ENCODE measurements around the gene DEPP1. TPM values are rescaled to one million over a fixed set of nuclear protein-coding genes. Genes with fewer than 3 reads are reported as not detected.

Gene DEPP1
- polyA plus RNA-seq, 5 donors, result 16.0 to 66.4 (median 30.4) TPM

DNA sequence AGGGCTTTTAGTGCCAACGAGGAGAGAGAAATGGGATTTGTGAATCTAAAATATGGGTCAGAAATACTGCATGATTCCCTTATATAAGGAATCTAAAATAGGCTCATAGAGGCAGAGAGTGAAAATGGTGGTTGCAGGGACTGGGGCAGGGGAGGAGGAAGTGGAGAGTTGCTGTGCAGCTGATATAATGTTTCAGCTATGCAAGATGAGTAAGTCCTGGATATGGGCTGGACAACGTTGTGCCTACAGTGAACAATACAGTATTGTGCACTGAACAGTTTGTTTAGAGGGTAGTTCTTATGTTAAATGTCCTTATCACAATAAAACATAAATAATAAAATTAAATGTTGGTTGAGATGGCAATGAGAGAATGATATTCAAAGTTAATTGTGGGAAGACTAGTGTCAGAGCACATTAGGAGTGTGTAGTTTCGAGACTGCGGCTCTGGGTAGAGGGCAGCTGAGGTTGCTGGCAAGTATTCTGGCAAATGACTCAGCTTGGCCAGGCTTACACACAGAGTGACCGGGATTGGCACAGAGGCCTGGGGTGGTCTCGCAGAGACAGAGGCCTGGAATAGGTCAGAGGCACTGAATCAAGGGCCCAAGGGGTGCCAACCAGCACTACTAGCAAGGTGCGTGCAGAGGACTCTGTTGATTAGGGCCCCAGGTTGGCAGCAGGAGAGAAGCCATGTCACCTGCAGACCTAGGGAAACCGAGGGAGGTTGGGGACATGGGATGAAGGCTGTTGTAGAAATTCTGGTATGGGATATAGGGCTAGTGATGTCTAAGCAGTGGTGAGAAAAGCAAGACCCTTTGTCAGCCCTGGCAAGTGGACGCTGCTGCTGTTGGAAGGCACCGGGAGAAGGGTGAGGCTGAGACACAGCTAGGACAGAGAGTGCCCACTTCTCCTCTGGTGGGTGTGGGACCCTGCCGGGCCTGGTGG is 2.8 kb upstream of the DEPP1 start:
- DNase-seq, result no peak

DNA sequence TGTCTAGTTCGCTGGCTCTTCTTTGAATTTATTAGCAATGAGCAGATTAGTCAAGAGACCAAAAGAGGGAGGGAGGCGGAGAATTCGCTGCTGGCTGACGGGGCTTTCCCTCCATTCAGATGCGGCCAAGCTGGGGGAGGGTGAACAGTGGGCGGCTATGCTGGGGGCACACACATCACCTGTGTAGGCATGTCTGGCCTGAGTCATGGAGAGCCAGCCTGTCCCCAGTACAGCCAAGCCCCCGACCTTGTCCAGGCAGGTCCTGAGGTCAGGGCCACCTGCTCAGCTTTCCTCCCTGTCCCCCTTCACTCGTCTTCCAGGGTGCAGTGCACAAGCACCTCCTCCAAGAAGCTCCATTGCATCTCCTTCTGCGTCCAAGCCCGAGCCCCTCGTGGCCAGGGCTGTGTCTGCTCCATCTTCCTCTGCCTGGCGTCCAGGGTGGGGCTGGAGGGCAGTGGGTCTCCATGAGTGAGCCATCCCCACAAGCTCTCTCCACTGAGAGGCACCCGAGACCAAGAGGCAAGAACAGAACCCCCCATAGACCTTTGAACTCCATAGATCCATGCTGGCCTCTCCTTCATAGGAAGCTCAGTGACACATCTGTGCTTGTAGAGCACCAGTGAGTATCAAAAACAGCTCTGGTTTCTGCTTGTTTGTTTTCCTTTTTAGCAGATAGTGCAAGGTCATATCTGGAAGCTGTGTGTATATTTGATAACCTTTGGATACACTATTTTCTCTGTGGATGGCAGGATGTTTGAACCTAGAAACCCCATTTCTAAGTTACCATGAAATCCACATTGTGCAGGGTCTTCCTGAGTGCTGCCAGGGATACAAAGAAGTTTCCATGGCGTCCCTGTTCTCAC is 1.9 kb upstream of the DEPP1 start:
- no peak for DNase-seq

- DNase-seq, result no peak
Measured at GRCh38 chr10:44979281-44980191, 927 bp upstream of the DEPP1 start.

DNA sequence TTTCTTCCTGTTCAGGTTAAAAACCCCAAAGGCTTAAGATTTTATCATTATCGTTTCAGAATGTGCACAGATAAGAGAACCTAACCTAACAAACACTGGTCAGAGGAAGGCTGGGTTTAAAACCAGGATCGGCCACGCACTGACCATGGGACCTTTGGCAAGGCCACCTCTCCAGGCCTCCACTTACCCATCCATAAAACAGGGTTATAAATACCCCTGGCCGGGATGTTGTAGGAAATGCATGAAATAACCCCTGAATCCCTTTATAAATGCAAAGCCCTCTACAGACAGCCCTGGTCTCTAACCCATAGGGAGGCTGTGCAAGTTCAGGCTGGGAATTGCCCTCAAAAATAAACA is 418 bp downstream of the DEPP1 start:
- no peak for DNase-seq

GRCh38 chr10:44977287-44978212 is 1.1 kb downstream of the DEPP1 start:
- DNase-seq, result no peak

DNA sequence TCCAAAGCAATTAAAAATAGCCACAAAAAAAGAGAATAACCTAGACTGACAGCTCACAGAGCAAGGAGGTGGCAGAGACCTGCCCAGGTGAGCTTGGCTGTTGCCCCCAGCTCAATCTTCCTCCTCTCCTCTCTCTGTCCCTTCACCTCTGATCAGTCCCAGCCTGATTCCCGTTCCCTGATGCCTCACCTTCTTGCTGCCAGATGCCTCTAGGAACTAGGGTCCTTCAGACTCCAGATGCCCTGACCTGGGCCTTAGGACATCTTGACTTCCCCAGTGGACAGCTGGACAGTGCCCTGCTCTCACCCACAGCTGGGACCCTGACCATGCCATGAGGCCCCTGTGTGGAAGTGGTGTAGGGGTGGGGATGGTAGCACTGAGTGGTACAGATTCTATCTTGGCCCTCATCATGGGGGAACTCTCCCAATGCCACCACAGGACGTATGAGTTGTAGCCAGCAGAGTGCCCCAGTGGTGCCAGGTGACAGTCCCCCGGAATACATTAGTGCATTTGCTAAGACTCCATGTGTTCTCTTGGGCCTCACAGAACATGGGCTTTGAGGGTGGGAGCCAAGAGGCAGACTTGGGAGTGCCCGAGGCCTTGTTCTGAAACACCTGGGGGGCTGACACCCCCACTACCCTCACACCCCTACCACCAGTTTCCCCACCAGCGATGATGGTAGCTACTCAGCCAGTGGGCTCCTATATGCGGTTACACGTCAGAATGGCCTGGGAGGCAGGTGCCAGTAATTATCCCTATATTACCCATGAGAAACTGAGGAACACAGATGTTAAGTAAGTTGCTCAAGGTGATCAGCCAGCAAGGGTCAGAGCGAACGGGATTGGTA is 2.0 kb downstream of the DEPP1 start:
- no peak for DNase-seq

DNA sequence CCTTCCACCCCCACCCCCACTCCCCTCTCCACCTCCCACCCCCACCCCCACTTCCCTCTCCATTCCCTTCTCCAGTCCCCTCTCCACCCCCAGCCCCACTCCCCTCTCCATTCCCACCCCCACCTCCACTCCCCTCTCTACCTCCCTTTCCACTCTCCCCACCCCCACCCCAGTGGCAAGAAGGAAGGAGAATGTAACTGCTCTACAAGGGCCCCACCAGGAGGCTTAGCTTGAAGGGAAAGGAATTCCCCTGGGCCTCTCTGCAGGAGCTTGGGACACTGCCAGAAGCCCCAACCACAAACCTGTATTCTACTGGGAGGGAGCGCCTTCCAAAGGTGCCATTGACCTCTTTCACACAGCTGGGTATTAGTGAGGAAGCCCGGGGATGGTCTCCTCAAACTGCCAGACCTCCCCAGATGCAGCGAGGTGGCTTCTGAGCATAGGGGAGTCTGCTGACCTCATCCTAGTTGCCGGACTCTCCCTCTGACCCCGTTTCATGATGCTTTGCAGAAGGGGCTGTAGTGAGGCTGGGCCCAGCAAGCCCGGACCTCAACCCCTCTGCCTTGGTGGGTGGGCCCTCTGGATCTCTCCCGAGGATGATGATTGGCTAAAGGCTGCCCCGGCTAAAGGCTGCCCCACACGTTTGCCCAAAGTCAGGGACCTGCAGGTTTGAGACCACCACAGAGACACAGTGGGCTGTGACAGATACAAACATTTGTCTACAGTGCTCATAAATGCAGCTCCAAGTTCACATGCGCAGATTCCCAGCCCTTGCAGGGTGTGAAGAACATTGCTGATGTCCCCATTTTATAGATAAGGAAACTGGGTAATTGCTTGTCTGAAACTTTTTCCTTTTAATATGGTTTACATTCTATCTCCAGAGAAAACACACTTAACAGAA is 2.9 kb downstream of the DEPP1 start:
- DNase-seq, result peak; percentile 61 to 68

GRCh38 chr10:44974628-44975430 is 3.8 kb downstream of the DEPP1 start:
- peak; percentile 64 to 71 for DNase-seq

DNA sequence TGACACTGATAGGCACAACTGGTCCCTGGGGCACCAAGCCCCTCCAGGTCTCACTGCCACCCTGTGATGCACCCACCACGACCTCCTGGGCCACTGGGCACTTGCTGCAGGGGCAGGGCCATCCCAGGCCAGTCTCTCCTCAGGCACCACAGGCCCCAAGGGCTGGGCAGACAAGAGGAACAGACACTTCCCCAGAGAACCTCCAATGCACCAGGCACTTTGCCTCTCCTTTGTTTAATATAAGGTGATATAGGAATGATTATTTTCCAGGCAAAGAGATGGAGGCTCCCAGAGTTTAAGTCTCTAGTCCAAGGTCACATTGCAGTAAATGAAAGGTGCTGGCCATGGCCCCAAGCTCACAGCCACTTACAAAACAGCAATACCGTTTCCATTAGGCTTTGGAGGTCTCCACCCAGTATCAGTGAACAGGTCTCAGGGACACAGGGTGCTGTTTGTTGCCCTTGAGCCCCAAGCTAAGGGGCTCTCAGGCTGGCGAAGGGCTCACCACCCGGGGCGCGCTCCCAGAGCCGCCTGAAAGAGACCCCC is 4.5 kb downstream of the DEPP1 start:
- no peak for DNase-seq

DNA sequence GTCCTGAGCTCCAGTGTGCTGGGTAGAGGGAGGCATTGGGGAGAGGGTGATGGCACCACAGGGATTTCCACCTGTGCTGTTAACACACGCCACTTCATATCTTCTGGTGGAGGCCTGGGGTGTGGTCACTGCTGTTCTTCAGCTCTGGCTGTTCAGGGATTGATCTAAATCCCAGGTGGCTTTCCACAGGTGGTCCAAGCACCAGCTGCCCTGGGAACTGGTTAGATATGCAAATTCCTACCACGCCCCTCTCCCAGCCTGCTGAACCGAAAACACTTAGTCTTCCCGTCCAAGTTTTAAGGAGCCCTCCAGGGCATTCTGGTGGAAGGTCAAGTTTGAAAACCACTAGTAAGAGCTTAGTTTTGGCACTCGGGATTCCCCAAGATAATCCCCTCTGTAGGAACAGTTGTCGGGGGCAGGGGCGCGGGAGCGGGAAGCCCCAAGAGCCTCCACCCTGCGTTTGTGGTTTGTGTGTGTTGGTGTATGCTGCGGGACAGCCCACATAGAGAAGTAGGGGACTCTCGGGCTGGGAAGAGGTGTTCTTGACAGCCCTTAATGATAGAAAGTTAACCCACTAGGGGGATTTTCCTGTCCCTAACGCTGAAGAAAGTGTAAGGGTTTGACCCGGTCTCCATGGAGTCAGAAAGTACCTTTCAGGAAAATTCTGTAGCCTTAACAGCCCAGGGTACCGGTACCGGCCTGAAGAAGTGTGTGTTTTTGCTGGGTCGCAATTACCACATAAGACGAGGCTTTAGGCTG is 5.1 kb downstream of the DEPP1 start:
- no peak for DNase-seq

- DNase-seq, result no peak
Measured at GRCh38 chr10:44972874-44973306, 5.7 kb downstream of the DEPP1 start.

DNA sequence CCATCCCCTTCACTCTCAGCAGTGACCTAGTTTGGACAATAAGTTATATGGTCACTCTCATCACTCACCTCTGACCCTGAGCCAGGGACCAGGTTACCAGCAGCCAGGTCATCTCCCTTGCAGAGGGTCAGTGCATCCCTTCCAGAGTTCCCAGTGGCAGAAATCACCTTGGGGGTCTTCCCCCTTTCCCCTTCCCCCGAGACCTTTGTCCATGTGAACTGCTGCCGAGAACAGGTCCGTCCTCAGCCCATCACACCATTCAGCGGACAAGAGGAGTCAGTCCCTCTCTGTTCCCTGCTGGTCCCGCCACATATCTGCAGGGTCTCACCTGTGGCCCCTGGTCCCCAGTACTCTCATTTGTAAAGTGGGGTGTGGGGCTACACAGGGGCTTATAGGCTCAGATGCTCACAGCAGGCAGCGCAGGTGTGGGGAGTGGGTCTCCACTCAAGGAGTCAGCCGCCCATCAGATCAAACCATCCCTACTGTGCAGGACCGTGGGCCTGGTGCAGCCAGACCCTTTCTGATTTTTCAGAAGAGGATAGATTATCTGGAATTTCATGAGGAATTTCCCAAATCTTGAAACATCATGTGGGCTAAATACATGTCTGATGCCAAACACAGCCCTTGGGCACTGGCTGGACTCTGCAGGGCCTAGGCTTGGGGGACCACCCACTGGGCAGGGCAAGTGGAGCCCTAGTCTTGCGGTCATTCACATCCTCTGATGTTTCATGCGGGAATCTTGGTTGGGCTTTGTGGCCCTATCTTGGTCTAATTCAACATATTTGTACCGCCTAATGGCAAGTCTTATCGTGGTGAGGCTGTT is 6.5 kb downstream of the DEPP1 start:
- no peak for DNase-seq

GRCh38 chr10:44971434-44971833 is 7.2 kb downstream of the DEPP1 start:
- DNase-seq, result no peak

- no peak for DNase-seq
Measured at GRCh38 chr10:44970812-44971395, 7.7 kb downstream of the DEPP1 start.

DNA sequence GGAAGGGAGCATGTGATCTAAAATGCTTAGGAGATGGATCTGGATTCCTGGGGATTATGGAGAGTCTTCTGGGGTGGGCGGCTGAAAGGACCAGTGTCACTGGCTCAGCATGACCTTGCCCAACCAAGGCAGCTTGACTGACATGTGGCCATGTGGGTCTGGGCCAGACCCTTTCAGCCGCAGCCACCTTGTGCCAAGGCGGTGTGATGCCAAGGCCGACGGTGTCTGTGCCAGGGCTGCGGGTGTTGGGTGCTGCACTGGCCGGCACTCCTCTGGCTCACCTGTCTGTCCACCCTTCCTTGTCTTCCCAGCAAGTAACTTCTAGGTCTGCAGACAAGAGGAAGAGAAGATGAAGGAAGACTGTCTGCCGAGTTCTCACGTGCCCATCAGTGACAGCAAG is 8.8 kb downstream of the DEPP1 start:
- DNase-seq, result no peak

All from right lung (tissue), 5 donors.